PFSK-1 (cell line): ENCODE measurements around the gene TLCD3A.

Source experiments
- FOXP2 ChIP-seq: optimal IDR thresholded peaks from 2 replicates; pipeline ENCODE3; 2011; ENCODE audit warnings: borderline replicate concordance, control low read depth, inconsistent platforms; ENCODE audit not compliant: insufficient read depth; ENCODE audit errors: extremely low read length, extremely low read depth
- POLR2AphosphoS5 ChIP-seq: IDR thresholded peaks from 2 replicates; pipeline ENCODE4 v1.6.1; 2012; ENCODE audit warnings: low read depth, mild to moderate bottlenecking, control low read depth, low read length, moderate library complexity
- SIN3A ChIP-seq: IDR thresholded peaks from 2 replicates; pipeline ENCODE4 v1.6.1; 2012; ENCODE audit warnings: mild to moderate bottlenecking, low read length, moderate library complexity, borderline replicate concordance; ENCODE audit not compliant: insufficient read depth
- TAF1 ChIP-seq: IDR thresholded peaks from 2 replicates; pipeline ENCODE4 v1.6.1; 2012; ENCODE audit warnings: low read length, control low read depth, borderline replicate concordance; ENCODE audit not compliant: insufficient read depth
- TF ChIP-seq, protein P1 (sequence below), 2 experiments: IDR thresholded peaks; 2 replicates each; pipeline versions ENCODE4 v1.6.1 to v1.8.0; 2011 to 2012; ENCODE audit warnings: low read depth in 2 of 2, low read length in 2 of 2, control low read depth in 1 of 2, inconsistent platforms in 1 of 2, mild to moderate bottlenecking in 1 of 2, moderate library complexity in 1 of 2; ENCODE audit not compliant: insufficient read depth in 1 of 2

The TLCD3A gene

DNA sequence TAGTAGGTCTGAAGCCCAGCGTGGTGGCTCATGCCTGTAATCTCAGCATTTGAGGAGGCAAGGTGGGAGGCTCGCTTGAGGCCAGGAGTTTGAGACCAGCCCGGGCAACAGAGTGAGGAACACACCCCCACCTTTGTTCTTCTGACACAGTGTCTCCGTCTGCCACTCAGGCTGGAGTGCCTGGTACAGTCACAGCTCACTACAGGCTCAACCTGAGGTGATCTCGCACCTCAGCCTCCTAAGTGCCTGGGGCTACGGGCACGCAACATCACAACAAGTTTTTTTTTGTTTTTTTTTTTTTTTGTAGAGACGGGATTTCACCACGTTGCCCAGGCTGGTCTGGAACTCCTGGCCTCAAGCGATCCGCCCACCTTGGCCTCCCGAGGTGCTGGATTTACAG is 6.7 kb upstream of the TLCD3A start:
- TF ChIP-seq FOXP2, result no peak
- no peak for TF ChIP-seq POLR2AphosphoS5
- TF ChIP-seq, protein P1, sequence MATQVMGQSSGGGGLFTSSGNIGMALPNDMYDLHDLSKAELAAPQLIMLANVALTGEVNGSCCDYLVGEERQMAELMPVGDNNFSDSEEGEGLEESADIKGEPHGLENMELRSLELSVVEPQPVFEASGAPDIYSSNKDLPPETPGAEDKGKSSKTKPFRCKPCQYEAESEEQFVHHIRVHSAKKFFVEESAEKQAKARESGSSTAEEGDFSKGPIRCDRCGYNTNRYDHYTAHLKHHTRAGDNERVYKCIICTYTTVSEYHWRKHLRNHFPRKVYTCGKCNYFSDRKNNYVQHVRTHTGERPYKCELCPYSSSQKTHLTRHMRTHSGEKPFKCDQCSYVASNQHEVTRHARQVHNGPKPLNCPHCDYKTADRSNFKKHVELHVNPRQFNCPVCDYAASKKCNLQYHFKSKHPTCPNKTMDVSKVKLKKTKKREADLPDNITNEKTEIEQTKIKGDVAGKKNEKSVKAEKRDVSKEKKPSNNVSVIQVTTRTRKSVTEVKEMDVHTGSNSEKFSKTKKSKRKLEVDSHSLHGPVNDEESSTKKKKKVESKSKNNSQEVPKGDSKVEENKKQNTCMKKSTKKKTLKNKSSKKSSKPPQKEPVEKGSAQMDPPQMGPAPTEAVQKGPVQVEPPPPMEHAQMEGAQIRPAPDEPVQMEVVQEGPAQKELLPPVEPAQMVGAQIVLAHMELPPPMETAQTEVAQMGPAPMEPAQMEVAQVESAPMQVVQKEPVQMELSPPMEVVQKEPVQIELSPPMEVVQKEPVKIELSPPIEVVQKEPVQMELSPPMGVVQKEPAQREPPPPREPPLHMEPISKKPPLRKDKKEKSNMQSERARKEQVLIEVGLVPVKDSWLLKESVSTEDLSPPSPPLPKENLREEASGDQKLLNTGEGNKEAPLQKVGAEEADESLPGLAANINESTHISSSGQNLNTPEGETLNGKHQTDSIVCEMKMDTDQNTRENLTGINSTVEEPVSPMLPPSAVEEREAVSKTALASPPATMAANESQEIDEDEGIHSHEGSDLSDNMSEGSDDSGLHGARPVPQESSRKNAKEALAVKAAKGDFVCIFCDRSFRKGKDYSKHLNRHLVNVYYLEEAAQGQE (IDR thresholded peaks at IDR 0.05; ENCODE audit: insufficient read depth in 1 of 2, low read depth in 2 of 2, low read length in 2 of 2), result no peak
- no peak for TF ChIP-seq SIN3A
- no peak for TF ChIP-seq TAF1

DNA sequence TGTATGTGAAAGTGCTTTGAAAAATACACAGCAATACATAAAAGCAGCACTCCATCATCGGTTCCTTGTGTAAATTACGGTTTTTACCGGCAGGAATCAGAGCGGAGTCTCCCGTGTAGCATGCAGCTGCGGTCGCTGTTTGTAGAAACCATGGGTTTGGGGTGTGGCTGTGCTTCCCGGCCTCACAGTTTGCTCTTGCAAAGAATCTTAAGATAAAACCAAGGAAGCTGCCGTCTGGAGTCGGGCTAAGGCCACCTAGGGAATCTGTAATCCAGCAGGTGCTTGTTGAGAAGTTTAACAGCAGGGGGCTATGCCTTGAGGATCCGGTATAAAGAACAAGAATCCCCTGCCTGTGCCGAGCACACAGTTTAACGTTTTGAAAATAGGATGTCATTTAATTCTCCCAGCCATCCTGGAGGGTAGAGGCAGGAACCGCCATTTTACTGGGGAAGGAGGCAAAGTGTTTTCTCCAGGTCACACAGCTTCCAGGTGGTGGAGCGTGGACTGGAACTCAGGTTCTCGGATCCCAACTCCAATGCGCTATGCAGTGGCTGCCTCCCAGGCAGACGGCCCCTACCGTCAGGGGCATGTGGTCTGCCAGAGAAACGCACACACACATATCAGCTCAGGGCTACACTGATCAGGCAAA is 6.0 kb upstream of the TLCD3A start:
- TF ChIP-seq SIN3A (no peak), POLR2AphosphoS5 (no peak), FOXP2 (no peak), TAF1 (no peak)
- TF ChIP-seq, protein P1 (IDR thresholded peaks at IDR 0.05; ENCODE audit: insufficient read depth in 1 of 2, low read depth in 2 of 2, low read length in 2 of 2), result no peak

DNA sequence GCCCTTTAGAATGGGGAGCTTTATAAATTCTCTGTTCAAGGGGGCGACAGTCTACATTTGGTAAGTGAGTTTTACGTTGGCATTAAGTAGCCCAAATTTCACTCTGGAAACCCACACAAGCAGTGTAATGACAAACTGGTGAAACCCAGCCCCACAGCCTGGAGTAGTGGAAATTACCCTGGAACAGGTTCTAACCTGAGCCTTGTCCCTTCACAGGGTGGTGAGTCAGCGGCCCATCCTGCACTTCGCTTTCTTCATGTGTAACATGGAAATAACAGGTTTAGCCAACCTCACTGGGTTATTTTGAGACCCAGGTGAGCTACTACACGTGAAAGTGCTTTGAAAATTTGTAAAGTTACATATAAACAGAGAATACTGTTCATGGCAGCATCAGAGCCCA is 3.5 kb upstream of the TLCD3A start:
- TF ChIP-seq, protein P1 (IDR thresholded peaks at IDR 0.05; ENCODE audit: insufficient read depth in 1 of 2, low read depth in 2 of 2, low read length in 2 of 2), result no peak

DNA sequence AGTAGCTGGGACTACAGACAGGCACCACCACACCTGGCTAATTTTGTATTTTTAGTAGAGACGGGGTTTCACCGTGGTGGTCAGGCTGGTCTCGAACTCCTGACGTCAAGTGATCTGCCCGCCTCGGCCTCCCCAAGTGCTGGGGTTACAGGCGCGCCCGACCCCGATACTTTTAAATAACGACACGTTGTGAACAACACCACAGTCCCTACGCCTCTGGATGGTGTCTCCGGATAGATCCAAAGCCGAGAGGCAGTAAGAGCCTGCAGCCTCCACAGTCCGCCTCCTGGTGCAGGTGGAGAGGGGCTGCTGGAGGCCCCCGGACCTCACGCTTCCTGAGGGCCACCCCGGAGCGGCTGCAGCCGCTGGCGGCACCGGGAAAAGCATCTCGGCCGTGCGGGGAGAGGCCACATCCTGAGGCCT is 741 bp upstream of the TLCD3A start:
- TF ChIP-seq, protein P1 (IDR thresholded peaks at IDR 0.05; ENCODE audit: insufficient read depth in 1 of 2, low read depth in 2 of 2, low read length in 2 of 2), result no peak
- TF ChIP-seq POLR2AphosphoS5 (no peak), SIN3A (no peak), TAF1 (no peak), FOXP2 (no peak)
